Transverse colon (tissue), 3 donors: ENCODE measurements around the gene BICRA.

Source experiments
- POLR2A ChIP-seq: fragments of 450-650 bp; IDR thresholded peaks from one replicate; pipeline ENCODE4 v1.6.1; 2016; ENCODE audit warnings: antibody characterized with exemption, mild to moderate bottlenecking, moderate library complexity
- TF ChIP-seq, protein P1 (sequence below), 5 experiments: fragments of 200-600 bp in 3 of 5; fragments of 450-650 bp in 2 of 5; sonication (generic) in 3 of 5; IDR thresholded peaks; 1 replicate in 2 of 5; 2 replicates in 3 of 5; pipeline ENCODE4 v1.5.1; 2016 to 2017; ENCODE audit warnings: antibody characterized with exemption in 5 of 5, inconsistent platforms in 3 of 5, mild to moderate bottlenecking in 2 of 5, moderate library complexity in 1 of 5

- TF ChIP-seq, protein P1, sequence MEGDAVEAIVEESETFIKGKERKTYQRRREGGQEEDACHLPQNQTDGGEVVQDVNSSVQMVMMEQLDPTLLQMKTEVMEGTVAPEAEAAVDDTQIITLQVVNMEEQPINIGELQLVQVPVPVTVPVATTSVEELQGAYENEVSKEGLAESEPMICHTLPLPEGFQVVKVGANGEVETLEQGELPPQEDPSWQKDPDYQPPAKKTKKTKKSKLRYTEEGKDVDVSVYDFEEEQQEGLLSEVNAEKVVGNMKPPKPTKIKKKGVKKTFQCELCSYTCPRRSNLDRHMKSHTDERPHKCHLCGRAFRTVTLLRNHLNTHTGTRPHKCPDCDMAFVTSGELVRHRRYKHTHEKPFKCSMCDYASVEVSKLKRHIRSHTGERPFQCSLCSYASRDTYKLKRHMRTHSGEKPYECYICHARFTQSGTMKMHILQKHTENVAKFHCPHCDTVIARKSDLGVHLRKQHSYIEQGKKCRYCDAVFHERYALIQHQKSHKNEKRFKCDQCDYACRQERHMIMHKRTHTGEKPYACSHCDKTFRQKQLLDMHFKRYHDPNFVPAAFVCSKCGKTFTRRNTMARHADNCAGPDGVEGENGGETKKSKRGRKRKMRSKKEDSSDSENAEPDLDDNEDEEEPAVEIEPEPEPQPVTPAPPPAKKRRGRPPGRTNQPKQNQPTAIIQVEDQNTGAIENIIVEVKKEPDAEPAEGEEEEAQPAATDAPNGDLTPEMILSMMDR (IDR thresholded peaks at IDR 0.05): no peak
- no peak for TF ChIP-seq POLR2A
Observed at GRCh38 chr19:47673426-47673825, 64.5 kb downstream of the BICRA start.
